Endothelial cell of hepatic sinusoid (primary cell): ENCODE data around the gene ACP7.
"Not testable (repeated sequence)": the region's sequence is repeated elsewhere in the genome, so short reads cannot be mapped to it uniquely, and the experiment has no call there.

Experiments
- in situ Hi-C: cut with HindIII; loops from 2 replicates; pipeline ENCODE4 v1.10.0; 2017; ENCODE audit warnings: low sequenced_read_pairs

The ACP7 gene

DNA sequence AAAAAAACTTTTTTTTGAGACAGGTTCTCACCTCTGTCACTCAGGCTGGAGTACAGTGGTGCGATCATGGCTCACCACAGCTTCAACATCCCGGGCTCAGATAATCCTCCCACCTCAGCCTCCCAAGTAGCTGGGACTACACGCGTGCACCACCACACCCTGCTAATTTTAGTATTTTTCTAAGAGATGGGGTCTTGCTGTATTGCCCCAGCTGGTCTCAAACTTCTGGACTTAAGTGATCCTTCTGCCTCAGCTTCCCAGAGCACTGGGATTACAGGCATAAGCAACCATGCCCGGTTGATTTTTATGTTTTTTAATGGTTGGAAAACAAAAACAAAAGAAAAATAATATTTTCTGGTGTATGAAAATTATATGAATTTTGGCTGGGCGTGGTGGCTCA, 9.2 kb upstream of the ACP7 start:
- in situ Hi-C loops = no loop called here

DNA sequence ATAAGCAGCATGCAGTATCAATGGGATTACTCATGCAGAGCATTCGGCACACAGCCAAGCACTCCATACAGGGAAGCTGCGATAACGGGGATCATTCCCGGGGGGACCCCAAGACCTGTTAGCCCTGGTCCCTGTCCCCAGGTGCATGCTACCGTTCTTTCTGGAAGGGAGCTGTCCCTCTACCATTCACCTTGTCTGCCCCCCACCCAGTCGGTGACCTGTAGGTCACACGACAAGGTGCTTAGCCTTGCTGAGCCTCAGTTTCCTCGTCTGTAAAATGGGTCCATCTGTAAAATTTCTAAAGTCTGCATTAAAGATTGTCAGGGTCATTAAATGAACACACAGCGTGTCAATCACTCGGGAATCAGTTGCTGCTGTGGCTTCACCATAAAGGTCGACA, 6.8 kb upstream of the ACP7 start:
- in situ Hi-C loops = no loop called here

DNA sequence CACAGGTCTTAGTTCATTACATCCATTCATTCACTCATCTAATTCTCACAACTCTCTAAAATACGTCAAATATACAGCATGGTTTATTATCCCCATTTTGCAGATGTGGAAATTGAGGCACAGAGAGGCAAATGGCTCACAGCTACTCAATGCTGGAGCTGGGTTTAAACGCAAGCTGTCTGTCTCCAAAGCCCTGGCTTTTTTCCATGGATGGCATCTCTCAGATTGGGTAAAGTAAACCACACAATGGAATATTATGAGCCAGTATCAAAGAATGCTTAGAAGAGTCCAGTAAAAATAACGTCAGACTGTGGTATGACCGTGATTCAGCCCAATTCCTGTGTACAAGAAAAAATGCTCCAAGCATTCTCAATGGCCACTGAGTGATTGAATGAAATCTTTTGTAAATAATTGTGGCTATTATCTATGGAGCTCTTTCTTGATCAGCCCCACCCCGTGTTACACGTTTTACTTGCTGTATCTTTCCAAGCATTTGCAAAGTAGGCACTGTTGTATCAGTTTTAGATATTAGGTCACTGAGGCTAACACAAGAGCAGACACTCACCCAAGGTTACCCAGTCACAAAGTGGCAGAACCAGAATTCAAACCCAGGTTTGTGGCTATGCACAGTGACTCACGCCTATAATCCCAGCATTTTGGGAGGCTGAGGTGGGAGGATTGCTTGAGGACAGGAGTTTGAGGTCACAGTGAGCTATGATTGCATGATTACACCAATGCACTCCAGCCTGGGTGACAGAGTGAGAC, 5.5 kb upstream of the ACP7 start:
- in situ Hi-C loops = no loop called here

DNA sequence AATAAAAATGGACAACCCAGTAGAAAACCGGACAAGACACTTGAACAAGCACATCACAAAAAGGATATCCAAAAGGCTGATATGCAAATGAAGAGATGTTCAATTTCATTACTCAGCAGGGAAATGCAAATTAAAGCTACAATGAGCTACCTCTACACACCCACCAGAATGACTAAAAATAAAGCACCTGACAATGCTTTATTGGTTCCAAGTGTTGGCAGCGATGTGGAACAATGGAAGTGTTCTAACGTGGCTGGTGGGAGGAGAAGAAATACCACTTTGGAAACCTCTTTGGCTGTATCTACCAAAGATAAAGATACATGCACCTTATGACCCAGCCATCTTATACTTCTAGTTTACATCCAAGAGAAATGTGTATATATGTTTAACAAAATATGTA, 3.7 kb upstream of the ACP7 start:
- in situ Hi-C loops = no loop called here

DNA sequence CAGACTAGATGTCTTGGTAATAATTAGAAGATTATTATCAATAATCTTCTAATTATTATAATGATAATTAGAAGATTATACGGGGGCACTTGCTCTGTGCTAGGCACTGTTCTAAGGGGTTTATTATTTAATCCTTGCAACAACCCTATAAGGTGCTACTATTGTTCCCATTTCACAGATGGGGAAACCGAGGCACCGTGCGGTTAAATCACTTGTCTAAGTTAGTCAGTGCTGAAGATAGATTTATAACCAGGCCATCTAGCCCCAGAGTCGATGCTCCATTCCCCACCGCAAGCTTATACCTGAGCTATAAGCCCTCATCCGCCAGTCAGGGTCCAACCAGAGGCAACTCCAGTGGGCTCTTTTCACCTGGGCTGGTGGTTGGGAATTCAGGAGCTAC, 2.0 kb upstream of the ACP7 start:
- in situ Hi-C loops = no loop called here

DNA sequence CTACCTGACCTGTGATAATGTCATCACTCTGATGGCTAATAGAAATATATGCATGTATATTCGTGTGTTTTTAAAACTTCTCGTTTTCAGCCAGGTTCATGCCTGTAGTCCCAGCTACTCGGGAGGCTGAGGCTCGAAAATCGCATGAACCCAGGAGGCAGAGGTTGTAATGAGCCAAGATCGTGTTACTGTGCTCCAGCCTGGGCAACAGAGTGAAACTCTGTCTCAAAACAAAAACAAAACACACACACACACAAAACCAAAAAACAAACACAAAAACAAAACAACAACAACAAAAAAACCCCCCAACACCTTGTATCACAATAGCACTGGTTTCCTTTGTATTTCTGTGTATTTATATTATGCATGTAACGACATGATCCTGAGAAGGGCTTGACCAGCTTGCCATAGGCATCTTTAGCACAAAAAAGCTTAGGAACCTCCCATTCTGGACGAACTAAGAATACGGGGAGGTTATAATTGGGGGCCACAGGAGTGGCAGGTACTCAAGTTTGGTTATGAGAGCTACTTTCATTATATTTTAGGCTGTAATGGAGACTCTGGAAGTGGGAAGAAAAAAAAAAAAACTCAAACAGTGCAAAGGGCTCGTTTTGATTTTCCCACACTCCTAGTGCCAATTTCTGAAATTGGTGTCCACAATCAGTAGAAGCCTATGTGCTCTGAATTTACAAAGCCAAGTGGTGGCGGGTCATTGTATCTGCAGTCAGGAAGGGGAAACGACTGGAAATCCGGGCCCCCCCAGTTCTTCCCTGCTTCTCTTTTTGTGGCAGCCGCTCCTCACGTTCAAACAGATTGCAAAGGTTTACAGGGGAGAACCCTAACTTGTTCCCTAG, 1.2 kb upstream of the ACP7 start:
- in situ Hi-C loops = no loop called here

DNA sequence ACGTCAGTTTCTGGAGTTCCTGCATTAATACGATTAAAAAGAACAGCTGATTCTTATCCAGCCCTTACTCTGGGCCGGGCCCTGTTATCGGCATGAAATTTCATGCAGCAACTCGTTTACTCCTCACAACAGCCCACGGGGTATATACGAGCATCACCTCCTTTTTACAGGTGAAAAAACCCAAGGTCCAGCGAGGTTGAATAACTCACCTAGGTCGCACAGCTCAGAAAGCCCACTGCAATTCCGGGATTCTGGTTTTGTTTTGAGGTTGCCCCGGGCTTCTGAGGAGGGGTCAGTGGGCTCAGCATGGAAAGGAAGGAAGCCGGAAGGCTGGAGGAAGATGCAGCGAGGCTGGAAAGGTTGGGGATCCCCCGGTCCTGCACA, 577 bp upstream of the ACP7 start:
- in situ Hi-C loops = no loop called here

DNA sequence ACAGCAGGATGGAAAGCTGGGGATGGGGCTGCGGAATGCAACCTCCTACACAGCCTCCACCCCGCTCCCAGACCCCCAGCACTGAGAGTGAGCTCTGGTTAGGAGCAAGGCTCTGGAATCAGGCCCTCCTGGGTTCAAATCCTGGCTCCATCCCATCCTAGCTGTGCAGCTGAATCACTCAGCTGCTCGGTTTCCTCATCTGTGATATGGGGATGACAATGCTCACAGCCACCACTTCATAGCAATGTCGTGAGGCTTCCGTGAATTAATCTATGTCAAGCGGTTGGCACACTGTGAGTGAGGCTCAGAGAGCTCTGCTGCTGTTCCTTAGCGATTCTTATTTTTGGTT, 538 bp downstream of the ACP7 start:
- in situ Hi-C loops = no loop called here

DNA sequence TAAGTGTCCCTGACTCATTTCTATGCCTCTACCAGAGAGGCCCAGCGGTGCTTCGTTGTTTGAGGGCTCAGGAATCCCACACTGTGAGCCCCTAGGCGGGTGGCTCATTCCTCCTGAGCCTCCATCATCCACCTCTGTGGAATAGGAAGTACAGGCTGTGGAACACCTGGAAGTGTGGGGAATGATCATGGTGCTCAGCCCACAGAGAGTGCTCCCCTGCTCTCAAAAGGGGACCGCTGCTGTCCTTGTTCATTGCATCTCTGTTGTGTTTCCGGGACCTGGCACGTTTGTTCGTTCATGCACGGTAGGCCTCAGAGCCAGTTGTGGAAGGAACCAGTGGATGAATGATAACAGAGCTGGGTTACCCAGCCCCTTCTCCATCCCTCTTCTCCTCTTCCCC, 1.2 kb downstream of the ACP7 start:
- in situ Hi-C loops = no loop called here

DNA sequence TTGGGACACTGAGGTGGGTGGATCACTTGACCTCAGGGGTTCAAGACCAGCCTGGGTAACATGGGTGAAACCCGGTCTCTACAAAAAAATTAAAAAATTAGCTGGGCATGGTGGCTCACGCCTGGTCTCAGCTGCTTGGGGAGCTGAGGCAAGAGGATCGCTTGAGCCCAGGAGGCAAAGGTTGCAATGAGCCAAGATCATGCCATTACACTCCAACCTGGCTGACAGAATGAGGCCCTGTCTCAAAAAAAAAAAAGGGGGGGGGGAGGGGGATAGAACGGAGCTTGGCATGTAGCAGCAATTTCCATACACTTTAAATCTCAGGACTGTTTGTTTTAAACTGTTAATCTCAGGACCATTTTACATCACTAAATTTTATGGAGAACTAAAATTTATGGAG, 2.2 kb downstream of the ACP7 start:
- in situ Hi-C loops = no loop called here

DNA sequence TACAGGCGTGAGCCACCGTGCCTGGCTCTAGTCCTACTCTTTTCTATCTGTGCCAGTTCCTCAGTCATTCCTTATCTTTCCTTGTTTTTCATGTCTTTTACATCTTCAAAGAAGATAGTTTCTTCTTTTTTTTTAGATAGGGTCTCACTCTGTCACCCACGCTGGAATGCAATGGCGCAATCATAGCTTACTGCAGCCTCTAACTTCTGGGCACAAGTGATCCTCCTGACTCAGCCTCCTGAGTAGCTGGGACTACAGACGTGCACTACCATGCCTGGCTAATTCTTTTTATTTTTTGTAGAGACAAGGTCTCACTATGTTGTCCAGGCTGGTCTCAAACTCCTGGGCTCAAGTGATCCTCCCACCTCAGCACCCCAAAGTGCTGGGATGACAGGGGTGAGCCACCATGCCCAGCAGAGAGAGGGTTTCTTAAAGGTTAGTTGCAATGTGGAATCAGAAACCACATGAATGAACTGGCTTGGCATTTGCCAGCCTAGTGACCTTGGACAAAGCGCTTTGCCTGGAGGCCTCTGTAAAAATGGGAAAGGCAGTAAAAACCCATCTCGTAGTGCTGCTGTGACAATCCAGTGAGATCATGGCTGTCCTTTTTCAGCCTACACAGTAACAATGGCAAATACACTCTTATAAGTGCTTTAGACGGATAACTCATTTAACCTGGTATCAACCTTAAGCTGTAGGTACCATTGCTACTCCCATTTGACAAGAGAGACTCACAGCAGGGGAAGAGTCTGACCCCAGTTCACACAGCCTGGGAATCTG, 3.9 kb downstream of the ACP7 start:
- in situ Hi-C loops = no loop called here

DNA sequence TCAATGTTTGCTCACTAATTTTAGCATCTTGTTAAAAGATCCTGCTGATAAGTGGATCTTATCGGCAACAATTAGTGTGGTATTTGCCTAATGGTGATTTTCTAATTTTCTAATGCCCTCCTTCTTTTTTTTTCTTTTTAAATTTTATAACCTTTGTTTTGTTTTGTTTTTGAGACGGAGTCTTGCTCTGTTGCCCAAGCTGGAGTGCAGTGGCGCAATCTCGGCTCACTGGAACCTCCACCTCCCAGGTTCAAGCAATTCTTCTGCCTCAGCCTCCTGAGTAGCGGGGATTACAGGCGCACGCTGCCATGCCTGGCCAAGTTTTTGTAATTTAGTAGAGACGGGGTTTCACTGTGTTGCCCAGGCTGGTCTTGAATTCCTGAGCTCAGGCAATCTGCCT, 5.8 kb downstream of the ACP7 start:
- in situ Hi-C loops = not testable (repeated sequence)

DNA sequence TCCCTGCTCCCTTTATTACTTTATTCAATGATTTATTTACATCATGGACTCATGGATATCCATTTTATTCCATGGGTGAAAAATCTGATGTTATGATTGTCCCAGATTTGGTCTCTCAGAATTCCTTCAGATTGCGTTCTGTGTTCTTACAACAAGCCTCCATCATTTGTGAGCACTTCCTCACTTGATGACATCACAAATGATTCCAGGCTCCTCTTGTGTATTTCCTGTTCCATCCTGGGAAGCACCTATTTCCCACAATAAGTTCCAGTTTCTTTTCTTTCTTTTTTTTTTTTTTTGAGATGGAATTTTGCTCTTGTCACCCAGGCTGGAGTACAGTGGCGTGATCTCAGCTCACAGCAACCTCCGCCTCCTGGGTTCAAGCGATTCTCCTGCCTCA, 6.7 kb downstream of the ACP7 start:
- in situ Hi-C loops = no loop called here

DNA sequence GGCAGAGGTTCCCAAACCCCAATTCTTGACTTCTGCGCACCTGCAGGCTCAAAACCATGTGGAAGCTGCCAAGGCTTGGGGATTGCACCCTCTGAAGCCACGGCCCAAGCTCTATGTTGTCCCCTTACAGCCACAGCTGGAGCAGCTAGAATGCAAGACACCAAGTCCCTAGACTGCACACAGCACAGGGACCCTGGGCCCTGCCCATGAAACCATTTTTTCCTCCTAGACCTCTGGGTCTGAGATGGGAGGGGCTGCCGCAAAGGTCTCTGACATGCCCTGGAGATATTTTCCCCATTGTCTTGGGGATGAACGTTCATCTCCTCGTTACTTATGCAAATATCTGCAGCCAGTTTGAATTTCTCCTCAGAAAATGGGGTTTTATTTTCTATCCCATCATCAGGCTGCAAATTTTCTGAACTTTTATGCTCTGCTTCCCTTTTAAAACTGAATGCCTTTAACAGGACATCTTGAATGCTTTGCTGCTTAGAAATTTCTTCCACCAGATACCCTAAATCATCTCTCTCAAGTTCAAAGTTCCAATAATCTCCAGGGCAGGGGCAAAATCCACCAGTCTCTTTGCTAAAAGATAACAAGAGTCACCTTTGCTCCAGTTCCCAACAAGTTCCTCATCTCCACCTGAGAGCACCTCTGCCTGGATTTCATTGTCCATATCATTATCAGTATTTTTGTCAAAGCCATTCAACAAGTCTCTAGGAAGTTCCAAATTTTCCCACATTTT, 11.8 kb downstream of the ACP7 start:
- in situ Hi-C loops = not testable (repeated sequence)

DNA sequence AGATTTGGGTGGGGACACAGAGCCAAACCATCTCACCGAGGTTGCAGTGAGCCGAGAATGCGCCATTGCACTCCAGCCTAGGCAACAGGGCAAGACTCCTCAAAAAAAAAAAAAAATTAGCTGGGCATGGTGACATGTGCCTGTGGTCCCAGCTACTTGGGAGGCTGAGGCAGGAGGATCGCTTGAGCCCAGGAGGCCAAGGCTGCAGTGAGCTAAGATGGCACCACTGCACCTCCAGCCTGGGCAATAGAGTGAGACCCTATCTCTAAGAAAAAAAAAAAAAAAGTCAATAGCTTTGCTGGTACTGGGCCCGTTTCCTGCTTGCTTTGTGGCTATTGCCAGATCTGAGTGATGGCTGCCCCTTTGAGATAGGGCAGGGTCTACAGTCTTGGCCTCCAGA, 13.1 kb downstream of the ACP7 start:
- in situ Hi-C loops = no loop called here

DNA sequence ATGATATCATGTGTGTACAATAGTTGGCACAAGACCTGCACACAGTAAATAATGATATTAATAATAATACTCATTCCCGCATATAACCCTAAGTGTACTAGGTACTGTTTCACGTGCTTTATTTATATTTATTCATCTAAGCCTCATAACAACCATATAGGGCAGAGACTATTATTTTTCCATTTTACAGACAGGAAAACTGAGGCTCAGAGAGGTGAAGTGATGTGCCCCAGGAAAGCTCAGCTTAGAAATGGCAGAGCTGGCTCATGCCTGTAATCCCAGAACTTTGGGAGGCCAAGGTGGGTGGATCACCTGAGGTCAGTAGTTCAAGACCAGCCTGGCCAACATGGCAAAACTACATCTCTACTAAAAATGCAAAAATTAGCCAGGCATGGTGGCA, 13.6 kb downstream of the ACP7 start:
- in situ Hi-C loops = no loop called here

DNA sequence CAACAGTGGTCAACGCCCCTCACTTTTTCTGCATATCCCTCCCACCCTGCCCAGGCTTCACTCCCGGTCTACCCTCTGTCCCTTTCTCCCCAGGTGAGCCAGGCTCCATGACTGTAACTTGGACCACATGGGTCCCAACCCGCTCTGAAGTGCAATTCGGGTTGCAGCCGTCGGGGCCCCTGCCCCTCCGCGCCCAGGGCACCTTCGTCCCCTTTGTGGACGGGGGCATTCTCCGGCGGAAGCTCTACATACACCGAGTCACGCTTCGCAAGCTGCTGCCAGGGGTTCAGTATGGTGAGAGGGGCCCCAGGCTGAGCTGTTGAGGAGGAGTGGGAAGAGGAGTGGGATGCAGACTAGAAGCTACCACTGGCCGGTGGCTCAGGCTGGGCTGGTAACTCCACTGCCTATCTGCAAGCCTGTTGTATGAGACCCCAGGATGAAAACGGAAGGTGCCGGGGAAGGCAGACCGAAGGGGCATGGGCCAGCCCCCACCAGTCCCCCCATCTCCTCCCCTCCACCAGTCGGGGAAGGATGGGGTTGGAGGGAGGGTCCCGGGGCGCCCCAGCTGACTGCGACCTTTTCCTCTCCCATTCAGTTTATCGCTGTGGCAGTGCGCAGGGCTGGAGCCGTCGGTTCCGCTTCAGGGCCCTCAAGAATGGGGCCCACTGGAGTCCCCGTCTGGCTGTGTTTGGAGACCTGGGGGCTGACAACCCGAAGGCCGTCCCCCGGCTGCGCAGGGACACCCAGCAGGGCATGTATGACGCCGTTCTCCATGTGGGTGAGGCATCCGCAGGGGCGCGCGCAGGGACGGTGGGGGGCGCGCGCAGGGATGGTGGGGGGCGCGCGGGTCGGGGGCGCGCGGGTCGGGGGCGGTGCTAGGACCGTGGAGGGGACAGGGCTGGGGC, 14.4 kb downstream of the ACP7 start:
- in situ Hi-C loops = no loop called here

DNA sequence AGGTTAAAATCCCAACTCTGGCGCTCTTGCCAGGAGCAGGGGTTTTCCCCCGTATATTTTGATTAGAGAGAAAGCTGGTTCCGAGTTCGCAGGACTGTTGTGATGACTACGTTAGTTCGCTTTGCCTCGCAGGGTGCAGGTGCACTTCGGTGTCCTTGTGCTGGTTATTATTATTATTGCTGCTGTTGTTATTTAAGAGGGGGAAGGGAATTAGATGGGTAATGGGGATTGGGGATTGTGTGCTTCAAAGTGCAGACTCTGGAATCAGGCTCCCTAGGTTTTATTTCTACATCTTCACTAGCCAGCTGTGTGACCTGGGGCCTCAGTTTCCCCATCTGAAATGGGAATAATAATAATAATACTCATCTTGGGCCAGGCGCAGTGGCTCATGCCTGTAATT, 15.2 kb downstream of the ACP7 start:
- in situ Hi-C loops = no loop called here

DNA sequence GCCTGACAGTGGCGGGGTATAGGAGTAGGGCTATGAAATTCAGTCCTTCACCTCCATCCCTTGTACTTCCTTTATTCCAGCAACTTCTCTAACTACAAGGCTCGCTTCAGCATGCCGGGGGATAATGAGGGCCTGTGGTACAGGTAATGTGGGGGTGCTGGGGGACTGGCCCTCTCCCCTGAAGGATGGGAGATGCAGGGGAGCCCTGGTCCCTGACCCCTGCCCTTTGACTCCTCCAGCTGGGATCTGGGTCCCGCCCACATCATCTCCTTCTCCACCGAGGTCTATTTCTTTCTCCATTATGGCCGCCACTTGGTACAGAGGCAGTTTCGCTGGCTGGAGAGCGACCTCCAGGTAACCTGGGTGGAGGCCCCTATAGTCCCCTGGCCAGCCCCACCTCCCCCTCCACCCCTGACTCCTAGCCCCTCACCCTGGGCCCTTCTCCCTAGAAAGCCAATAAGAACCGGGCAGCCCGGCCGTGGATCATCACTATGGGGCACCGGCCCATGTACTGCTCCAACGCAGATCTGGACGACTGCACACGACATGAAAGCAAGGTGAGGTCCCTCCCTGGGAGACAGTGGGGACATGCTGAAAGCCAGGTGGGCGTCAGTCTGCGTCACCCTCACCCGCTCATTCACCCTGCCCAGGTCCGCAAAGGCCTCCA, 16.5 kb downstream of the ACP7 start:
- in situ Hi-C loops = no loop called here

DNA sequence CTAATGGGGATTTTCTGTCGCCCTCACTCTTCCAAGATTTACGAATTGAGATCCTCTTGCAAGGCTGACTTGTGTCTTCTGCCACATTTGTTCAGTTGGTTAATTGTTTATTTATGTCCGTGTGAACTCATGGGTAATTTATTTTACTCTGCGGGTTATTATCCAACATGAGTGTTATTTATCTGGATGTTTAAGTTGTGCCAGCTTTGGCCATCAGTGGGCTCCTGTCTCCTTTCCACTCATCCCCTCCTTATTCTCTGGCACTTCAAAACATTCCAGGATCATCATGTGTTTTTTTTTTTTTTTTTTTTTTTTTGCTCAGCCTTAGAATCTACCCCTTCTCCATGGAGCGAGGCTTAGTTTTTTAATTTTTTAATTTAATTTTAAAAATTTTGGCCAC, 19.0 kb downstream of the ACP7 start:
- in situ Hi-C loops = no loop called here
